Hepatocyte (in vitro differentiated cells): Measurements from ENCODE around the gene ZNF394. TPM values are rescaled to one million over a fixed set of nuclear protein-coding genes. Genes with fewer than 3 reads are reported as not detected.
"Not testable (repeated sequence)": the region's sequence is repeated elsewhere in the genome, so short reads cannot be mapped to it uniquely, and the experiment has no call there.

Source experiments
- DNase-seq: peaks from one replicate; pipeline ENCODE4 v3.0.0-alpha.2; 2016; ENCODE audit warnings: low spot score
- H2AFZ ChIP-seq: fragments of 200-600 bp; sonication (generic); 2 replicates; pipeline ENCODE4 v1.6.0; 2016; ENCODE audit warnings: antibody characterized with exemption, mild to moderate bottlenecking
- H3K27ac ChIP-seq: fragments of 200-600 bp; sonication (generic); 2 replicates; pipeline ENCODE4 v1.5.1; 2016; ENCODE audit warnings: mild to moderate bottlenecking
- H3K27me3 ChIP-seq: fragments of 200-600 bp; sonication (generic); 2 replicates; pipeline ENCODE4 v1.6.1; 2016
- H3K36me3 ChIP-seq: fragments of 200-600 bp; sonication (generic); replicated peaks from 2 replicates; pipeline ENCODE4 v1.5.1; 2016; ENCODE audit warnings: low read depth; ENCODE audit not compliant: insufficient read depth
- H3K4me1 ChIP-seq: fragments of 200-600 bp; sonication (generic); 2 replicates; pipeline ENCODE4 v1.5.1; 2016; ENCODE audit warnings: mild to moderate bottlenecking, moderate library complexity; ENCODE audit not compliant: insufficient read depth
- H3K4me2 ChIP-seq: fragments of 200-600 bp; sonication (generic); 2 replicates; pipeline ENCODE4 v1.6.0; 2016
- H3K4me3 ChIP-seq: fragments of 200-600 bp; sonication (generic); 2 replicates; pipeline ENCODE4 v1.5.1; 2016; ENCODE audit warnings: mild to moderate bottlenecking
- H3K79me2 ChIP-seq: fragments of 200-600 bp; sonication (generic); 2 replicates; pipeline ENCODE4 v1.6.0; 2017; ENCODE audit warnings: mild to moderate bottlenecking
- H3K9me2 ChIP-seq: fragments of 200-600 bp; sonication (generic); replicated peaks from 2 replicates; pipeline ENCODE4 v1.6.0; 2017; ENCODE audit warnings: mild to moderate bottlenecking; ENCODE audit not compliant: insufficient read depth
- H3K9me3 ChIP-seq: fragments of 200-600 bp; sonication (generic); 2 replicates; pipeline ENCODE4 v1.5.1; 2016; ENCODE audit warnings: low read depth, mild to moderate bottlenecking
- H4K20me1 ChIP-seq: fragments of 200-600 bp; sonication (generic); 2 replicates; pipeline ENCODE4 v1.6.0; 2016; ENCODE audit warnings: mild to moderate bottlenecking; ENCODE audit not compliant: insufficient read depth, poor library complexity, severe bottlenecking
- EZH2 ChIP-seq: fragments of 200-600 bp; sonication (generic); IDR thresholded peaks from 2 replicates; pipeline ENCODE4 v1.6.1; 2016; ENCODE audit warnings: antibody characterized with exemption, mild to moderate bottlenecking, borderline replicate concordance
- EZH2phosphoT487 ChIP-seq: fragments of 200-600 bp; sonication (generic); IDR thresholded peaks from one replicate; pipeline ENCODE4 v1.6.1; 2018; ENCODE audit warnings: antibody characterized with exemption, mild to moderate bottlenecking, low read depth, moderate library complexity; ENCODE audit not compliant: unreplicated experiment, severe bottlenecking
- WGBS: methylation state at CpG from one replicate; pipeline ENCODE4 v1.1.6; 2016; ENCODE audit warnings: low lambda C conversion rate; ENCODE audit errors: missing lambda C conversion rate; 5-methylcytosine and 5-hydroxymethylcytosine counted together
- polyA plus RNA-seq: library from polyadenylated mRNA; unstranded; fragments of >200 nt; fragmentation: Nextera tagmentation; extraction: Ambion mirVana; gene quantifications from 2 replicates; pipeline ENCODE4 v1.2.1, GENCODE V29; 2016
- total RNA-seq: library from RNA; depleted of rRNA; stranded (reverse); fragments of >200 nt; gene quantifications from 2 replicates; pipeline ENCODE4 v1.2.3, GENCODE V29; 2014
- TF ChIP-seq, protein P1 (sequence below): fragments of 200-600 bp; sonication (generic); IDR thresholded peaks from 2 replicates; pipeline ENCODE4 v1.5.1; 2016; ENCODE audit warnings: antibody characterized with exemption, mild to moderate bottlenecking; ENCODE audit not compliant: poor library complexity

ZNF394 gene
- total RNA-seq (19.4 and 23.8 TPM in 2 replicates), polyA plus RNA-seq (17.2 and 18.4 TPM in 2 replicates)

DNA sequence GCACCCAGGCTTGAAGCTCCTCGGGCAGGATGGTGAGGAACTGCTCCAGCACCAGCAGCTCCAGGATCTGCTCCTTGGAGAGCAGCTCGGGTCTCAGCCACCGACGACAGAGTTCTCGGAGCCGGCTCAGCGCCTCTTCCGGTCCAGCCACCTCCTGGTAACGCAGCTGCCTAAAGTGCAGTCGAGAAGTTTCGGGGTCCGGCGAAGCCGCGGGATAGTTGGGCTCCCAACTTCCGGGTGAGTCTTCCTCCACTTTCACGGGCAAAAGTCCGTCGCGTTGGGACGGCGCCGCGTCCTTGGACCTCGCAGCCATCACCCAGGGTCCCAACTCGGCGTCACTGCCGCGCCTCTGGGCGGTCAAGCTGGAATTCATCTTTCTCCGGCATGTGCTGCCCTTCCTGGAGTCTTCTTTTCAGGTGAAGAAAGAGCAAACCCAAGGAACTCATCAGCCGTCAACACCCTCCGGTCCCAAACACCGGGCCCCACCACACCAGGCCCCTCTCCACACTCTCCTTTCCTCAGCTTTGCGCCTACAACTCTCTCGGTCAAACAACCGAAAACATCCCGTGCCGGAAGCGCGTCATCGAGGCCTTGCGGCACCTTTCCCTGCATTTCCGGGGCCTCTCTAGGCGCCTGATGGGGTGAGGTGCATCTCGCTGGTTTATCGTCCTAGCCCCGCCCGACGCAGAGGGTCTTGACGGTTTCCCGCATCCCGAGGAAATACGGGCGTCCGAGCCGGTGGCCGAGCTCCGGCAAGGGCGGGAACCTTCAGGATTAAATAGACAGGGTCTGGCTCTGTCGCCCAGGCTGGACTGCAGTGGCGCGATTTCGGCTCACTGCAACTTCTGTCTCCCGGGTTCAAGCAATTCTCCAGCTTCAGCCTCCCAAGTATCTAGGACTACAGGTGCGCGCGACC, at the start of gene ZNF394:
TSS of gene ZNF394 (minus strand) at position 561 of the 916 bp plus-strand sequence. CDS start at position 373, 188 bp downstream.
- Histone ChIP-seq H3K9me3 (no peaks in the 10 kb centered on the region), H3K4me3 (peak within 1 kb of the TSS; percentile 41), H2AFZ (peak within 1 kb of the TSS; percentile 80), H3K36me3 (no peaks in the 10 kb centered on the region), H3K27ac (peak within 1 kb of the TSS; percentile 93), H3K9me2 (no peaks in the 10 kb centered on the region), H3K4me2 (peak within 1 kb of the TSS; percentile 90), H3K27me3 (no peaks in the 10 kb centered on the region), H4K20me1 (peaks cover 23% of the 10 kb centered on the region), H3K4me1 (peaks cover 14% of the 10 kb centered on the region), H3K79me2 (peaks cover 53% of the 10 kb centered on the region)
- DNase-seq: peak; percentile 95
- WGBS: under 1% methylated on average over 68 of the region's 68 CpGs
- no peak for TF ChIP-seq EZH2phosphoT487
- no peak for TF ChIP-seq EZH2
- TF ChIP-seq, protein P1, sequence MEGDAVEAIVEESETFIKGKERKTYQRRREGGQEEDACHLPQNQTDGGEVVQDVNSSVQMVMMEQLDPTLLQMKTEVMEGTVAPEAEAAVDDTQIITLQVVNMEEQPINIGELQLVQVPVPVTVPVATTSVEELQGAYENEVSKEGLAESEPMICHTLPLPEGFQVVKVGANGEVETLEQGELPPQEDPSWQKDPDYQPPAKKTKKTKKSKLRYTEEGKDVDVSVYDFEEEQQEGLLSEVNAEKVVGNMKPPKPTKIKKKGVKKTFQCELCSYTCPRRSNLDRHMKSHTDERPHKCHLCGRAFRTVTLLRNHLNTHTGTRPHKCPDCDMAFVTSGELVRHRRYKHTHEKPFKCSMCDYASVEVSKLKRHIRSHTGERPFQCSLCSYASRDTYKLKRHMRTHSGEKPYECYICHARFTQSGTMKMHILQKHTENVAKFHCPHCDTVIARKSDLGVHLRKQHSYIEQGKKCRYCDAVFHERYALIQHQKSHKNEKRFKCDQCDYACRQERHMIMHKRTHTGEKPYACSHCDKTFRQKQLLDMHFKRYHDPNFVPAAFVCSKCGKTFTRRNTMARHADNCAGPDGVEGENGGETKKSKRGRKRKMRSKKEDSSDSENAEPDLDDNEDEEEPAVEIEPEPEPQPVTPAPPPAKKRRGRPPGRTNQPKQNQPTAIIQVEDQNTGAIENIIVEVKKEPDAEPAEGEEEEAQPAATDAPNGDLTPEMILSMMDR: no peak

DNA sequence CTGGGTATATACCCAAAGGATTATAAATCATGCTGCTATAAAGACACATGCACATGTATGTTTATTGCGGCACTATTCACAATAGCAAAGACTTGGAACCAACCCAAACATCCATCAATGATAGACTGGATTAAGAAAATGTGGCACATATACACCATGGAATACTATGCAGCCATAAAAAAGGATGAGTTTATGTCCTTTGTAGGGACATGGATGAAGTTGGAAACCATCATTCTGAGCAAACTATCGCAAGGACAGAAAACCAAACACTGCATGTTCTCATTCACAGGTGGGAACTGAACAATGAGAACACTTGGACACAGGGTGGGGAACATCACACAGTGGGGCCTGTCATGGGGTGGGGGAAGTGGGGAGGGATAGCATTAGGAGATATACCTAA, 49.5 kb upstream of the ZNF394 start:
- peaks cover 27% of the 10 kb centered on the region for H3K79me2 ChIP-seq
- 100% methylated on average over 1 of the region's 2 CpGs for WGBS
- not testable (repeated sequence) for H2AFZ ChIP-seq, H3K9me2 ChIP-seq, H3K4me3 ChIP-seq, DNase-seq, H4K20me1 ChIP-seq, H3K9me3 ChIP-seq, H3K27me3 ChIP-seq, H3K36me3 ChIP-seq, H3K4me2 ChIP-seq, H3K4me1 ChIP-seq, H3K27ac ChIP-seq

- H3K4me1 ChIP-seq, H4K20me1 ChIP-seq, H3K9me2 ChIP-seq, H3K27me3 ChIP-seq, H3K9me3 ChIP-seq, H3K4me3 ChIP-seq, DNase-seq, H3K27ac ChIP-seq, H3K79me2 ChIP-seq, H2AFZ ChIP-seq, H3K4me2 ChIP-seq, H3K36me3 ChIP-seq: not testable (repeated sequence)
- WGBS: 96% methylated on average over 5 of the region's 5 CpGs
These were observed 45.2 kb upstream of the ZNF394 start for GRCh38 chr7:99545308-99545707.

- H3K9me2 ChIP-seq: no peaks in the 10 kb centered on the region
- 94% methylated on average over 6 of the region's 6 CpGs for WGBS
- peaks cover 6% of the 10 kb centered on the region for H3K9me3 ChIP-seq
These were observed 43.8 kb upstream of the ZNF394 start for GRCh38 chr7:99543916-99544315.

More at GRCh38 chr7:99543916-99544315, 43.8 kb upstream of the ZNF394 start:
- no peak overlapping the region for H2AFZ ChIP-seq
- TF ChIP-seq EZH2phosphoT487 (no peak), EZH2 (no peak)
- TF ChIP-seq, protein P1: no peak
- H3K27ac ChIP-seq: no peak overlapping the region
- H3K79me2 ChIP-seq: no peaks in the 10 kb centered on the region
- no peaks in the 10 kb centered on the region for H3K27me3 ChIP-seq
- no peak overlapping the region for H3K4me3 ChIP-seq
- peaks cover 6% of the 10 kb centered on the region for H3K36me3 ChIP-seq
- no peak overlapping the region for H3K4me2 ChIP-seq
- no peaks in the 10 kb centered on the region for H3K4me1 ChIP-seq
- H4K20me1 ChIP-seq: no peaks in the 10 kb centered on the region
- DNase-seq: no peak
